Smooth muscle cell (in vitro differentiated cells): ENCODE results near the gene SULT4A1. TPM values are rescaled to one million over a fixed set of nuclear protein-coding genes. Genes with fewer than 3 reads are reported as not detected.

Source experiments
- DNase-seq: peaks from one replicate; lab custom pipeline; 2025; ENCODE audit not compliant: unreplicated experiment; lab: John Stamatoyannopoulos, UW
- H2AFZ ChIP-seq: fragments of 200-600 bp; sonication (generic); 2 replicates; pipeline ENCODE4 v1.6.0; 2016; ENCODE audit warnings: antibody characterized with exemption, low read depth, mild to moderate bottlenecking
- H3F3A ChIP-seq: fragments of 200-600 bp; sonication (generic); 2 replicates; pipeline ENCODE4 v1.6.0; 2017; ENCODE audit warnings: antibody characterized with exemption, low read depth
- H3K27ac ChIP-seq: fragments of 200-600 bp; sonication (generic); 2 replicates; pipeline ENCODE4 v1.5.1; 2016; ENCODE audit warnings: low read depth, mild to moderate bottlenecking
- H3K27me3 ChIP-seq: fragments of 200-600 bp; sonication (generic); 2 replicates; pipeline ENCODE4 v1.6.1; 2016; ENCODE audit warnings: low read depth, mild to moderate bottlenecking
- H3K36me3 ChIP-seq: fragments of 200-600 bp; sonication (generic); 2 replicates; pipeline ENCODE4 v1.5.1; 2016; ENCODE audit warnings: low read depth
- H3K4me1 ChIP-seq: fragments of 200-600 bp; sonication (generic); 2 replicates; pipeline ENCODE4 v1.5.1; 2016; ENCODE audit warnings: low read depth
- H3K4me2 ChIP-seq: fragments of 200-600 bp; sonication (generic); 2 replicates; pipeline ENCODE4 v1.6.0; 2016; ENCODE audit warnings: mild to moderate bottlenecking
- H3K4me3 ChIP-seq: fragments of 200-600 bp; sonication (generic); 2 replicates; pipeline ENCODE4 v1.5.1; 2016; ENCODE audit warnings: mild to moderate bottlenecking
- H3K79me2 ChIP-seq: fragments of 200-600 bp; sonication (generic); 2 replicates; pipeline ENCODE4 v1.6.0; 2016; ENCODE audit warnings: low read depth, mild to moderate bottlenecking
- H3K9ac ChIP-seq: fragments of 200-600 bp; sonication (generic); 2 replicates; pipeline ENCODE4 v1.6.0; 2016; ENCODE audit warnings: low read depth
- H3K9me3 ChIP-seq: fragments of 200-600 bp; sonication (generic); replicated peaks from 2 replicates; pipeline ENCODE4 v1.5.1; 2016; ENCODE audit warnings: low read depth
- H4K20me1 ChIP-seq: fragments of 200-600 bp; sonication (generic); 2 replicates; pipeline ENCODE4 v1.6.0; 2016; ENCODE audit warnings: low read depth
- WGBS: methylation state at CpG from one replicate; pipeline ENCODE4 v1.1.7; 2016; ENCODE audit warnings: low lambda C conversion rate; 5-methylcytosine and 5-hydroxymethylcytosine counted together
- polyA plus RNA-seq: library from polyadenylated mRNA; unstranded; fragments of >200 nt; fragmentation: Nextera tagmentation; extraction: Ambion mirVana; gene quantifications from 2 replicates; pipeline ENCODE4 v1.2.1, GENCODE V29; 2016
- total RNA-seq: library from RNA; depleted of rRNA; stranded (reverse); fragments of >200 nt; gene quantifications from 2 replicates; pipeline ENCODE4 v1.2.3, GENCODE V29; 2014
- TF ChIP-seq, protein P1 (sequence below): fragments of 200-600 bp; sonication (generic); IDR thresholded peaks from 2 replicates; pipeline ENCODE4 v1.5.1; 2017; ENCODE audit warnings: borderline replicate concordance, mild to moderate bottlenecking, antibody characterized with exemption; ENCODE audit not compliant: insufficient read depth, poor library complexity, severe bottlenecking

SULT4A1 gene
- total and polyA plus RNA-seq, 2 experiments from 2014 or later, result 2.7 to 4.9 TPM

GRCh38 chr22:43841742-43842141 is 20.6 kb downstream of the SULT4A1 start:
- H3K36me3 ChIP-seq, result no peaks in the 10 kb centered on the region
- no peak overlapping the region for H2AFZ ChIP-seq
- H3K9ac ChIP-seq, result no peak overlapping the region
- no peak for DNase-seq
- no peaks in the 10 kb centered on the region for H3K9me3 ChIP-seq
- no peaks in the 10 kb centered on the region for H3K27me3 ChIP-seq
- H4K20me1 ChIP-seq, result peaks cover 47% of the 10 kb centered on the region
- H3K4me1 ChIP-seq, result no peaks in the 10 kb centered on the region
- no peak overlapping the region for H3K4me2 ChIP-seq
- TF ChIP-seq, protein P1, sequence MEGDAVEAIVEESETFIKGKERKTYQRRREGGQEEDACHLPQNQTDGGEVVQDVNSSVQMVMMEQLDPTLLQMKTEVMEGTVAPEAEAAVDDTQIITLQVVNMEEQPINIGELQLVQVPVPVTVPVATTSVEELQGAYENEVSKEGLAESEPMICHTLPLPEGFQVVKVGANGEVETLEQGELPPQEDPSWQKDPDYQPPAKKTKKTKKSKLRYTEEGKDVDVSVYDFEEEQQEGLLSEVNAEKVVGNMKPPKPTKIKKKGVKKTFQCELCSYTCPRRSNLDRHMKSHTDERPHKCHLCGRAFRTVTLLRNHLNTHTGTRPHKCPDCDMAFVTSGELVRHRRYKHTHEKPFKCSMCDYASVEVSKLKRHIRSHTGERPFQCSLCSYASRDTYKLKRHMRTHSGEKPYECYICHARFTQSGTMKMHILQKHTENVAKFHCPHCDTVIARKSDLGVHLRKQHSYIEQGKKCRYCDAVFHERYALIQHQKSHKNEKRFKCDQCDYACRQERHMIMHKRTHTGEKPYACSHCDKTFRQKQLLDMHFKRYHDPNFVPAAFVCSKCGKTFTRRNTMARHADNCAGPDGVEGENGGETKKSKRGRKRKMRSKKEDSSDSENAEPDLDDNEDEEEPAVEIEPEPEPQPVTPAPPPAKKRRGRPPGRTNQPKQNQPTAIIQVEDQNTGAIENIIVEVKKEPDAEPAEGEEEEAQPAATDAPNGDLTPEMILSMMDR, result no peak
- no peaks in the 10 kb centered on the region for H3K79me2 ChIP-seq
- 98% methylated on average over 21 of the region's 21 CpGs for WGBS
- no peak overlapping the region for H3K27ac ChIP-seq
- H3F3A ChIP-seq, result no peaks in the 10 kb centered on the region
- no peak overlapping the region for H3K4me3 ChIP-seq

GRCh38 chr22:43840851-43841250 is 21.5 kb downstream of the SULT4A1 start:
- no peak overlapping the region for H2AFZ ChIP-seq
- no peaks in the 10 kb centered on the region for H3K79me2 ChIP-seq
- no peaks in the 10 kb centered on the region for H3K36me3 ChIP-seq
- H4K20me1 ChIP-seq, result peaks cover 38% of the 10 kb centered on the region
- no peak overlapping the region for H3K4me2 ChIP-seq
- no peaks in the 10 kb centered on the region for H3K4me1 ChIP-seq
- no peak overlapping the region for H3K27ac ChIP-seq
- H3K9ac ChIP-seq, result no peak overlapping the region
- no peaks in the 10 kb centered on the region for H3F3A ChIP-seq
- TF ChIP-seq, protein P1, result no peak
- no peaks in the 10 kb centered on the region for H3K27me3 ChIP-seq
- no peak for DNase-seq
- H3K9me3 ChIP-seq, result no peaks in the 10 kb centered on the region
- 93% methylated on average over 16 of the region's 16 CpGs for WGBS
- H3K4me3 ChIP-seq, result no peak overlapping the region

- no peaks in the 10 kb centered on the region for H3F3A ChIP-seq
- 93% methylated on average over 13 of the region's 13 CpGs for WGBS
These were observed 21.9 kb downstream of the SULT4A1 start for GRCh38 chr22:43840431-43840830.

GRCh38 chr22:43839781-43840180 is 22.5 kb downstream of the SULT4A1 start:
- no peak overlapping the region for H3K9ac ChIP-seq
- 83% methylated on average over 5 of the region's 8 CpGs for whole genome bisulfite sequencing
- TF ChIP-seq, protein P1, result no peak

More at GRCh38 chr22:43840431-43840830, 21.9 kb downstream of the SULT4A1 start:
- Histone ChIP-seq H4K20me1 (peaks cover 34% of the 10 kb centered on the region), H3K27ac (no peak overlapping the region), H3K9me3 (no peaks in the 10 kb centered on the region), H2AFZ (no peak overlapping the region), H3K4me1 (no peaks in the 10 kb centered on the region), H3K79me2 (no peaks in the 10 kb centered on the region), H3K4me2 (no peak overlapping the region), H3K9ac (no peak overlapping the region), H3K27me3 (no peaks in the 10 kb centered on the region), H3K36me3 (no peaks in the 10 kb centered on the region), H3K4me3 (no peak overlapping the region)
- TF ChIP-seq, protein P1, result no peak
- DNase-seq, result no peak

More at GRCh38 chr22:43839781-43840180, 22.5 kb downstream of the SULT4A1 start:
- no peaks in the 10 kb centered on the region for H3K79me2 ChIP-seq
- no peak overlapping the region for H2AFZ ChIP-seq
- no peaks in the 10 kb centered on the region for H3K36me3 ChIP-seq
- H3K4me1 ChIP-seq, result no peaks in the 10 kb centered on the region
- no peak overlapping the region for H3K4me3 ChIP-seq
- H4K20me1 ChIP-seq, result peaks cover 27% of the 10 kb centered on the region
- DNase-seq, result no peak
- H3K27me3 ChIP-seq, result no peaks in the 10 kb centered on the region
- no peaks in the 10 kb centered on the region for H3K9me3 ChIP-seq
- no peak overlapping the region for H3K4me2 ChIP-seq
- no peaks in the 10 kb centered on the region for H3F3A ChIP-seq
- no peak overlapping the region for H3K27ac ChIP-seq
